Umbilical cord (tissue), 2 donors: ENCODE measurements around the gene OR51L1. TPM values are rescaled to one million over a fixed set of nuclear protein-coding genes. Genes with fewer than 3 reads are reported as not detected.

Source experiments
- DNase-seq: peaks from one replicate; pipeline ENCODE4 v3.0.0-alpha.2; 2015; ENCODE audit warnings: low spot score
- total RNA-seq: library from RNA; depleted of rRNA; stranded (reverse); fragments of >200 nt; gene quantifications from one replicate; pipeline ENCODE4 v1.2.3, GENCODE V29; 2014; ENCODE audit warnings: low replicate concordance; ENCODE audit not compliant: insufficient read depth

Gene OR51L1
- total RNA-seq, 1 donor from 2014 or later, result 5.5 TPM

DNA sequence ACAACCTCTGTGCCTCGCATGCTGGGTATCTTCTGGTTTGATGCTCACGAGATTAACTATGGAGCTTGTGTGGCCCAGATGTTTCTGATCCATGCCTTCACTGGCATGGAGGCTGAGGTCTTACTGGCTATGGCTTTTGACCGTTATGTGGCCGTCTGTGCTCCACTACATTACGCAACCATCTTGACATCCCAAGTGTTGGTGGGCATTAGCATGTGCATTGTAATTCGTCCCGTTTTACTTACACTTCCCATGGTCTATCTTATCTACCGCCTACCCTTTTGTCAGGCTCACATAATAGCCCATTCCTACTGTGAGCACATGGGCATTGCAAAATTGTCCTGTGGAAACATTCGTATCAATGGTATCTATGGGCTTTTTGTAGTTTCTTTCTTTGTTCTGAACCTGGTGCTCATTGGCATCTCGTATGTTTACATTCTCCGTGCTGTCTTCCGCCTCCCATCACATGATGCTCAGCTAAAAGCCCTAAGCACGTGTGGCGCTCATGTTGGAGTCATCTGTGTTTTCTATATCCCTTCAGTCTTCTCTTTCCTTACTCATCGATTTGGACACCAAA lies 52.2 kb downstream of the OR51L1 start:
- DNase-seq, result no peak

Other genes with a start within 250 kb of the OR51L1 start
- gene OR51F1, start 224.9 kb upstream of the OR51L1 start, total RNA-seq, result not detected
- not detected for gene OR52R1, start 190.5 kb upstream of the OR51L1 start, total RNA-seq
- gene OR51F2, start 173.5 kb upstream of the OR51L1 start, total RNA-seq, result 1.7 TPM
- 2.9 TPM for gene OR51S1, start 145.6 kb upstream of the OR51L1 start, total RNA-seq
- 2.2 TPM for gene OR51T1, start 113.0 kb upstream of the OR51L1 start, total RNA-seq
- gene OR51A7, start 91.1 kb upstream of the OR51L1 start, total RNA-seq, result 3.4 TPM
- gene OR51G2, start 75.5 kb upstream of the OR51L1 start, total RNA-seq, result 3.4 TPM
- not detected for gene OR51G1, start 70.5 kb upstream of the OR51L1 start, total RNA-seq
- gene OR51A4, start 47.2 kb upstream of the OR51L1 start, total RNA-seq, result 9.9 TPM
- 0.96 TPM for gene OR51A2, start 39.1 kb upstream of the OR51L1 start, total RNA-seq
- 1.2 TPM for gene OR52J3, start 51.7 kb downstream of the OR51L1 start, total RNA-seq
- gene OR52E2, start 64.8 kb downstream of the OR51L1 start, total RNA-seq, result 0.96 TPM
- not detected for gene OR52E1, start 74.7 kb downstream of the OR51L1 start, total RNA-seq
- gene OR52A5, start 143.5 kb downstream of the OR51L1 start, total RNA-seq, result 3.4 TPM
- 2.6 TPM for gene OR52A1, start 159.9 kb downstream of the OR51L1 start, total RNA-seq
- gene OR51V1, start 205.8 kb downstream of the OR51L1 start, total RNA-seq, result 15.9 TPM
- gene HBB, start 232.2 kb downstream of the OR51L1 start, total RNA-seq, result 3,180 TPM
- gene HBD, start 239.6 kb downstream of the OR51L1 start, total RNA-seq, result not detected